Inflammatory macrophage treated with lipopolysaccharide for 4 hours (primary cell): ENCODE measurements around the gene HOXC4.

Experiments used
- DNase-seq: peaks from one replicate; pipeline ENCODE4 v3.0.0-alpha.2; 2020

HOXC4 gene

DNA sequence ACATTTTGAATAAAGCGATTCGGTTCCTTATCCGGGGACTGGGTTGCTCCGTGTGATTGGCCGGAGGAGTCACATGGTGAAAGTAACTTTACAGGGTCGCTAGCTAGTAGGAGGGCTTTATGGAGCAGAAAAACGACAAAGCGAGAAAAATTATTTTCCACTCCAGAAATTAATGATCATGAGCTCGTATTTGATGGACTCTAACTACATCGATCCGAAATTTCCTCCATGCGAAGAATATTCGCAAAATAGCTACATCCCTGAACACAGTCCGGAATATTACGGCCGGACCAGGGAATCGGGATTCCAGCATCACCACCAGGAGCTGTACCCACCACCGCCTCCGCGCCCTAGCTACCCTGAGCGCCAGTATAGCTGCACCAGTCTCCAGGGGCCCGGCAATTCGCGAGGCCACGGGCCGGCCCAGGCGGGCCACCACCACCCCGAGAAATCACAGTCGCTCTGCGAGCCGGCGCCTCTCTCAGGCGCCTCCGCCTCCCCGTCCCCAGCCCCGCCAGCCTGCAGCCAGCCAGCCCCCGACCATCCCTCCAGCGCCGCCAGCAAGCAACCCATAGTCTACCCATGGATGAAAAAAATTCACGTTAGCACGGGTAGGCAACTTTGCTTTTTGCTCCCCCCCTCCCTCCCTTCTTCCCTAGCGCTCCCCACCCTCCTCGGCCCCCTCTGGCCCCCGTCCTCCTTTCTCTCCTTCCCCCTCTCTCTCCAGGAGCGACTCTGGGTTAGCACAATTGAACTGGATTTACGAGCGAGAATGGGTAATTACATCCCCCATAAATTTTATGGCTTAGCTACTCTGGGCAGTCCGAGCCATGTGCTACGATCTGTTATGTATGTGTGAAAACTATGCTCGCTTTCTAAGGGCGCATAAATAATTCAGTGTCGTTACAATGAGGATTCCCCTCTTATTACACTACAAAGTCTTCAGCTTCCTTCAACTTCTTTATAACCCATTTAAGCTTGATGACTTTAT, at the start of gene HOXC4:
Gene HOXC4, plus strand, starts transcription at position 85 of the 991 bp plus-strand sequence. Its CDS starts 88 bp downstream, at position 173.
- no peak for DNase-seq

DNA sequence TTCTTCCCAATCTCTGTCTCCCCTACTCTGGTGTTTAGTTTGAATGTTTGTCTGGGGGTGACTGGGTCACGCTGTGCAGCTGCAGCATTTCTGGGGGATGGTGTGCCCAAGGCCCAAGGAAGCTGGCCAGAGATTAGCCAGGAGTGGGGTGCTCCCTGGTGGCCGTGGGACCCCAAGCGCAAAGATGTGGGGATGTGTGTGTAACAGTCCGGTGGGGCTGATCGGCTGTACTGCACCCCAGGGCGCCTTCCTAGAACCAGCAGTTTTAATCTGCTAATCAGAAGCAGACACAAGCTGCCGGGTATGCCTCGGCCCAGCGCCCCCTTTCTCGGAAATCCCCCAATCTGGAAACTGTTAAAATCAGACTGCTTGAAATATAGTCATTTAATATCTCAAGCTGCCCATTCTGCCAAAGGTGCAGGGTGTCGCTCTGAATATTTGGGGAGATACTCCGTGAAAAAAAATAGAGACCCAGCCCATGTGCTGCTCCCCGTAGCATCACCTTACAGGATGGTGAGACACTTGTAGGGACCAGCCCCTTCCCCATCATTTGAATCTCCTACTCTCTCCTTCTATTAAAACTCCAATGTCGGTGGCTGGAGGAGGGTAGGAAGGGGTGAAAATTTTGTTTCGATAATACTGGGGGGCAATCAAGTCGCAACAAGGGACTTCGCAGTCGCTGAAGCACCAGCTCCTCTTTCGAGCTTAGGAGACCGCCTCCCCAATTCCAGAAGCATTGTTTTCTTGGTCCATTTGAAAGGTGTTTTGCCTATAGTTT, 49.4 kb upstream of the HOXC4 start:
- no peak for DNase-seq

DNA sequence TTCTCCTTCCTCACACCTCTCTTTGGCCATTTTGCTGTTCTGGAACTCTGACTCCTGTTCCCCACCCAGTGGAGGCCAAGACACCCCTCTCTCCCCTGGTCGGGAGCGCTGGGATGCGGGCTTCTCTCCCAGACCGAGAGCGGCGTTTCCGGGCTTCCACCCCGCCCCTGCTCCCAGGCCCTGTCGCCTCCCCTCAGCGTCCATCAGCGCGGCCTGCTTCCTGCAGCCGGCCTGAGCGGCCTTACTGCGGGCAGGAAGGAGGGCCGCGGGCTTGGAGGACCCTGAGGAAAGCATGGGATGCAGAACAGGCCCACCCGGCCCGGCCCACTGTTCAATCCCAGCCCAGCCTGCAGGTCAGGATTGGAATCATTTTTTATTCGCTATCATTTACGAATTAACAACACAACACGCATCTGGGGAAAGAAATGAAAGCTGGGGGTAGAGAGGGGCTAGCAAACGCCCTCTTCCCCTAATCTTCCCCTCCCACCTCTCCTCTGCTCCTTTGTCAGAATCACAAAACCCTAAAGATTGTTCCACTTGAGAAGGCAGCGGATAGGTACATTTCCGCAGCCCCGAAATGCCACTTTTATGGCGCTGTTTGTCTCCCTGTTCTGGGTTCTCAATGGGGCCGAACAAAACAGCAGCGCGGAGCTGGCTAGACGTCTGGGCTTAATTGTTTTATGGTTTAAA, 48.6 kb upstream of the HOXC4 start:
- no peak for DNase-seq

DNA sequence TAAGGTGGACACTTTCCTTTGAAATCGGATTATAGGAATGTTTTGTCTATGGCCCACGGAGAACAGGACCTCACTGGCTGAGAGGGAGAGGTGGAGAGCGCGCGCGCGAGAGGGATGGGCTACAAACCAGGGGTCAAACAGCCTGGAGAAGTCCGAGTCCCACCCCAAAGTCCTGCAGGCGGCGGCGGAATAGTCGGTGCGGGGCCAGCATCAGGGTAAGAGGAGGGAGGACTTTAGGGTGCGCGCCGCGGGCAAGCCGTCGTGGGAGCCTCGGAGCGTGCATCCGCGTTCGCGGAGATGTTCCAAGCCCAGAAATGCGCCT, 48.1 kb upstream of the HOXC4 start:
- no peak for DNase-seq

DNA sequence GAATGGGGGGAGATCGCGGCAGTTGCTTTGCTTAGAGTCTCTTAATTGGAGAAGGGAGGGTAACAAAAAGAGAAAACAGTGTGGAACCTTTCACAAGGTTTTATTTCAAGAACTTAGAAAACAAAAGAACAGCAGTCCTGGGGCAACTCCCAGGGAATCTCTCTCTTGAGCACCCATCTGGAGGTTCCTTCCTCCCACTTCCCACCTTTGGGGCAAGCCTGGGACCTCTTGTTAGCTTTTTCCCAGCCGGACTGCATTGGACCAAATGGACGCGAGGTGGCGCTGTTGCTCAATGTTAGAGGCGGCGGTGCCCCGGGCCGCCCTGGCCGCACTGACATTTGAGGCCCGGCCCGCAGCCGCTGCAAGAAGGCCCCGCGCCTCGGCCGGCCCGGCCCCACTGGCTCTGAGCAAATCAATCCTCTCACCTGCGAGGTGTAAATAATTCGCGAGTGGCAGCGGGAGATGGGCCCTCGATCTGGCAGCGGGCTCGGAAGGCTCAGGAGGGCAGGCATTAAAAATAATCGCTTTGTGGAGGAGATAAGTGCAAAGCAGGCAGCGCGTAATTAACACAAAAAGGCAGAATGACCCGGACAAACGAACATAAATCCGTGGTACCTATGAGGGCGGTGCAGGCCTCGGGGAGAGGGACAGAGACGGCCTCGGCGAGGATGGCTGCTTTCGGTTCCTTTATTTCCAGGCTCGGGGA, 47.6 kb upstream of the HOXC4 start:
- peak; percentile 70 for DNase-seq

DNA sequence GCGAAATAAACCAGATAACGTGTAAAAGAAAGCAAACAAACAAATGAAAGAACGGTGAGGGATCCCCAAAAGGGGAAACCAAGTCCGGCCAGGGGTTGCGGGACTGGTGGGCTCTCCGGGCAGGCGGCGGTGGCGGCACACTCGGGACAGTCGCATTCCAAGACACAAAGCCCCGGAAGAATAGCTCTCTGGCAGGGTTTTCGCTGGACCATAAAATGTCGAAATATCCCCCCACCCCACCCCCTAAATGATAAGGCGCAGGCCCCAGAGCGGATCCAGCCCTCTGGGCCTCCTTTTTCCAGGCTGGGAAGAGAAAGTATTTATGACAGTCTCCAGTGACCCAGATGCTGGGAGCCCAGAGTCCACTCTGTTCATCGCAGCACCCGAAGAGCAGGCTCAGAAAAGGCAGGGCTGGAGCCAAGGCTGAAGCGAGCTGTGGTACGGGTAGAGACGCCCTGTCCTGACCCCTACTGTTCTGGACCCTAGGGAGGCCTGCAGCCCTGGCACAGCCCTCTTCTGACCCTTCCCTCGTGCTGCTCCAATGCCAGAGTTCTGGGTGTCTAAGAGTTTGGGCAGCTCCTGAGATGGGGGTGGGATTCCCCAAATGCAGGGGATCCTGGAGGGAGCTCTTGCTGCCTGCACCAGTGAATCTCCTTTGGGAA, 46.9 kb upstream of the HOXC4 start:
- DNase-seq = no peak

DNA sequence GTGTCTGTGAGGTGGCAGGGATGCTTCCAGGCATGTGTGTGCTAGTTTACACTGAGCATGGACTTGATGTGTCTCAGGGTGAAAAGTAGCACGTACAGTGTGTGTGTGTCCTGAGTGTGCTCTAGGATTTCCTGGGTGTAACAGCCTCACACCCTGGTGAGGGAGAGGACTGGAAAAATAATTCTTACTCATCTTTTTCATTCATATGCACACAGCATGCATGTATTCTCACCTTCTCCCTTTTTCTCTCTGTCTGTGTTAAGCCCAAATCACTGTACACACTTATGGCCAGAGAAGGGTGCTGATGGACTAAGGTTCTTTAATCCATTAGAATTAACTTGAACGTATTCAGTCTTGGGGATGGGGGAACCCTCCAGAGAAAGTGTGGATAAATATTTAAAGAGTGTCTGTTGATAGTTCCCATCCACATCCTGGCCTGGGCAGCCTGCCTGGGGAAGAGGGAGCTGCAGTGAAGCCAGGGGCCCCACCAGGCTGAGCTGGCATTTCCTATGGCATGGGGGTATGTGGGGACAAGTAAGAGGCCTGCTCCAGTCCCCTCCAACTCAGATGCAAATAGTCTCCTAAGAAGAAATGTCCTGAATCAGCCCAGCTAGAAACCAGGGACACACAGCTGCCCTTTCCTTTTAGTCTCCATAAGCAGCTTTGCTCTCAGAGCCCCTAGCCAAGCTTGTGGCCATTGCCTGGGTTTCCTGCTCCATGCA, 45.9 kb upstream of the HOXC4 start:
- DNase-seq = no peak

DNA sequence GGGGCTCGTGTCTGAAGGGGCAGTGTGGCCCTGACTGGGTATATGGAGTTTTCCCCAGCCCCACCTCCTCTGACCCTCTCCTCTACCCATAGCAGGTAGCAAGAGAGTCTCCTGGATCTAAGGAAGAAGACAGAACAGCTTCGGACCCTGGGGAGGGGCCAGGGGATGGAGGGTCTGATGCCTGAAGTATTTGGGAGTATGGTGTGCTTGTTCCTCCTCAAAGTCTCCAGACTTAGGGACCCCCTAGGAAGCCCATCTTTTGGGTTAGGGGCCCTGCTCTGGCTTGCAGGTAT, 45.4 kb upstream of the HOXC4 start:
- DNase-seq = no peak

DNA sequence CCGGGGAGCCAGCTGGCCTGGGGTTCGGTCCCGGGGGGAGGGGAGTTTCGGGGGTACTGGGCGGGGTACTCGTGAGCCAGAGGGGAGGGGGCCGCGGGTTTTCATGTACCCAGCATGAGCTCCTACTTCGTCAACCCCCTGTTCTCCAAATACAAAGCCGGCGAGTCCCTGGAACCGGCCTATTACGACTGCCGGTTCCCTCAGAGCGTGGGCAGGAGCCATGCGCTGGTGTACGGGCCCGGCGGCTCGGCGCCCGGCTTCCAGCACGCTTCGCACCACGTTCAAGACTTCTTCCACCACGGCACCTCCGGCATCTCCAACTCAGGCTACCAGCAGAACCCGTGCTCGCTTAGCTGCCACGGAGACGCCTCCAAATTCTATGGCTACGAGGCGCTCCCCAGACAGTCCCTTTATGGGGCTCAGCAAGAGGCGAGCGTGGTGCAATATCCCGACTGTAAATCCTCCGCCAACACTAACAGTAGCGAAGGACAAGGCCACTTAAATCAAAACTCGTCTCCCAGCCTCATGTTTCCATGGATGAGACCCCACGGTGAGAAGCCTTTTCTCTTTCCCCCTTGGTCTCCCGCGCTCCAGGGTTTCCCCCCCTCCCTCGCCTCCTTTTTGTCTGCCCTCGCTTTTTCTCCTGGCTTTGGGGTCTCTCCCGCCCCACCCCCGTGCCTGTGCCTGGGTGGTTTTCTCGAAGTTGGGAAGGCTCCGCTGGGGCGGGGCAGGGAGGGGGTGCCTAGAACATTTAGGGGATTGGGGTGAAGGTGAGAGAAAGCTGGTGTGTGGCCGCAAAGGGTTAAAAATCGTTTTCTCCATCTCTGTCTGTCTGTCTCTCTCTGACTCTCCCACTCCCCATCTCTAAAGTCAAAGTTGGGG, 44.2 kb upstream of the HOXC4 start:
- DNase-seq = peak; percentile 23

DNA sequence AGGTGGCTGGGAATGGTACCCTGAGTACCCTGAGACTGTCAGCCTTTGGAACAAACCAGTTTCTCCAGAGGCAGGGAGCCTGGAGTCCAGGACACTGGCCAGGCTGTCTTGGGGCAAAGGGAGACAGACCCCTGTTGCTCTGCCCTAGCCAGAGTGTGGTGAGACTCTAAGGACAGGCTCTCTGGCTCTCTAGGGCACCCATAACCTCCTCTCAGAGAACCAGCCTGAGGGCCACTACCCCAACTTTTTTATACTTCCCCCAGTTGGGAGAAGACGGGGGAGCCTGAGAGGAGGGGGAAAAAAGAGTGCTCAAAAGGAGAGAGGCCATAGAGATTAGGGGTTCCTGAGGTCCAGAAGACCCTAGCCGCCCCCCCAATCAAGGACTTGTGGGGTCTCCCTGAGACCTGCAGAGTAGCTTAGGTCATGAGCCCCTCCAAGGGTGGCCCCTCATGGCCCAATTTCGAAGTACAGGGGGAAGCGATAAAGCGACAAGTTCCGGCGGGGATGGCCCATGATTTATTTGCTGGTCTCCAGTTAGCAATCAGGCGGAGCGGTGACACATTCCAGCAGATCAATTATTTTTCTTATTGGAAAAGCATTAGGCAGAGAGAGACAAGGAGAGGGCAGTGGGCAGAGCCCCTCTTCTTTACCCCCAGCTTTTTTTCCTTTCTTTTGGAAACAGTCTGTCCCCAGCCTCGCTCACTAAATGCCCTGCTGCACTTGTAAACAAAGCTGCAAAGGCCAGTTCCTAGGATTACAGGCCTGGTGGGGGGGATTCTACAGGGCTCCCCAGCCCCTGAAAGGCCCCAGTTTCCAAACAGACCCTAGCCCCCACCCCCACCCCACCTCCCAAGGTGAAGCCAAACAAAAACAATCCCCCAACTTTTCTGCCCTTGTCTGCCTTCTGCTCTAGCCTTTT, 43.3 kb upstream of the HOXC4 start:
- no peak for DNase-seq

DNA sequence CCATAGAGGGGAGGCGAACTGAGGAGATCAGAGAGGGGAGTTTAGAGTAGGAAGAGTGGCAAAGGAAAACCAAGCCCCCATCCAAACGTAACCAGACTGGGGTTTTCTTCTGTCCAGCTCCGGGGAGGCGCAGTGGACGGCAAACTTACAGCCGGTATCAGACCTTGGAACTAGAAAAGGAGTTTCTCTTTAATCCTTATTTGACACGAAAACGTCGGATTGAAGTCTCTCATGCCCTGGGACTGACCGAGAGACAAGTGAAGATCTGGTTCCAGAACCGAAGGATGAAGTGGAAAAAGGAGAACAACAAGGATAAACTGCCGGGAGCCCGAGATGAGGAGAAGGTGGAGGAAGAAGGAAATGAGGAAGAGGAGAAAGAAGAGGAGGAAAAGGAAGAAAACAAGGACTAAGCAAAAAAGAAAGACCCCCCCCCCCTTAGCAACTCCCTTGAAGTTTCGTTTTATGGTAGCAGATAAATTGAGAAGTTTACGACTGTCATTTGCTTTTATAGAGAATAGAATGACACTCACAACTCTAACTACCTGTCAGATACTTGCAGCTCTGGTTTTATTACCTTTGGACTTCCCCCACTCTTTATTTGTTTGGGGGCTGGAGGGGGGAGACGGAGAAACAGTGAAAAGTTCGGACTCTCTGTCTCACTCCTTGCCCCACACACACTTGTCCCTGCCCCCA, 42.5 kb upstream of the HOXC4 start:
- no peak for DNase-seq

DNA sequence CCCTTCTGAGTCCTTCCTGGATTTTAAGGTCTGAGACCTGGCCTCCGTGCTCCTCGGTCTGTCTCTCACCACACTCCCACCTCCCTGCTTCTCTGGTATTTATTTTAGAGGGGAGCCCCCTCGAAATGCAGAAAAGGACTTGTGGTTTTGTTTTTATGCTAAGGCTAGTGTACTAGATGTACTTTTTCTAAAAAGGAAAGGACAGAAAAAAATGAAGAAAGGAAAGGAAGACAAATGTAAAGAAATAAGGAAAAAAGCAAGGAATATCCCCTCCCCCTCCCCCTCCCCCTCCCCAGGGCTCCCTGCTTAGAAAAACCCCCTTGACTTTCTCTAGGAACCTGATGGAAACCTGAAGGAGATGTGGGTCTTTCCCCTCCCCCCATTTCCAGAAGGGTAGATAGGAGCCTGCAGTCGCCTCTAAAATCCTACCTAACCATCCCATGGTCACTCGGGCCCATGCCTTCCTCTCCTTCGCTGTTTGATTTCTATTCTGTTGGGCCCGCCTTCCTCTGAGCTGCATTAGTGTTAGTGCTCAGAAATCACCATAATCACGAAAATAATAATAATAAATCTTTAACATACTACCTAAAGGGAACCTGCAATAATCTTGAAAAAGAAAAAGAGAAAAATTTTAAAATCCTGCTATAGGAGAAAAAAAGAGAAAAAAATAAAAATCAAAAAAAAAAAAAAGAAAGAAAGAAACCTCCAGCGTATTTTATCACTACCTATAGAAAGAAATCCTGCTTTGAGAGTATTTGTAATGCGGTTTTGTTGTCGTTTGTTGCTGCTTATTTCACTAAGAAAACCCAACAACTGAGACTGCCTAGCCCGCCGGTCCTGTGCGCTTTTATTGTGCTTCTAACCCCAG, 41.7 kb upstream of the HOXC4 start:
- DNase-seq = no peak

DNA sequence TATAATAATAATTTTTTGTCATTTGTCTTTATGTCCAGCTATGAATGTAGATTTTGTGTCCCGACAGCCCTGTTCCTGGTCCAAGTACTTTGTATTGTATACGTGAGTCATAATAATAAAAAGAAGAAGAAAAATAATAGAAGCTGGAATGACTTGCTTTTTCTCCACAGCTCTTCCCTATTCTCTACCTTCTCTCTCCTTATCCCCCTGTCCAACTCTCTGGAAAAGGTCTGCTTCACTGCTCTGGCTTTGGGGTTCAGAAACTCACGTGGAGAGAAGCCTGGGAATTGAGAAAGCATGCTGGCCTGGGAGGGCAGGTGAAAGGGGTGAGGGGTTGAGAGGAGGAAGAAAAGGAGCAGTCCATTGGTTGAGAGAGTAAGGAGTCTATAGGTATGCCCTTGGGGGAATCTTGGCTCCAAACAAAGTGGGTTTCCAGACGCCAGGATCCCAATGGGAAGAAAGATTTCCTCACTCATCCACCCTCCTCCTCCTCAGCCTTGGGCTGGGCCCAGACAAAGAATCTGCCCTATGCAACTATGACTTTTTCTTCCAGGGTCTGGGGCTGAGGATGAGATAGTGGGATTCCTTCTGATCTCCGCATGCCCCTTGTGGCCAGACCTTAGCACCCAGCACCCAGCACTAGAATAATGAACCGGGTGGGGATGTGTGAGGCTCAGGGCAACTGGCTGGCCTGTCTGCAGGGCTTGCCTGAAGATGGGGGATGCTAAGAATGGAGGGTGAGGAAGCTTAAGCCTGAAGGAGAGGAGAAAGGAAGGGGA, 40.8 kb upstream of the HOXC4 start:
- no peak for DNase-seq

DNA sequence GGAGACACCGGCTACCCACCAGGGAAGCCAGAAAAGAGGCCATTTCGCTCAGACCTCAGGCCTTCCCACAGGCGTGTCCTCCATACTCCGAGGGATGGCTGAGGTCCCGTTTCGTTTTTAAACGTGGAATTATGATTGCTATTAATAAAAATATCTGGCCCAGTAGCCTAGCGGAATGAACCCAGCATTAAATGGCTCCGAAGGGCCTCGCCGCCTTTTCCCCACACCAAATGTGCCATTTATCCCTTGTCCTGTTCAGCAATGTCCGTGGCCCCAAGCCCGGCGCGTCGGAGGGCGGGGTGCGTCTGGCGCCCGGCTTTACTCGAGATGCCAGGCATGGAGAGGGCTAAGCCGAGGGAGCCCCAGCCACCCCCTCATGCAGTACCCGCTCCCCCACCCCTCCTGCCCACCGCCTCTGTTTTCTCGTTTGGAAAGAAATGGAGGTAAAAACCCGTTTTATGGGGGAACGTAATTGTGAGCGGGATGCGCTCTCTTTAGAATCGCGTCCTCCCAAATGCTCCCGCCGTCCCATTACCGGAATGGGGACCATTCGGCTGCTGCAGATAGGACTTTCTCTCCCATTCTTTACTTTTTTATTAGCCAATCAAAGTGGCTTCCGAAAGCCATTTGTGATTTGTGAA, 39.1 kb upstream of the HOXC4 start:
- no peak for DNase-seq

DNA sequence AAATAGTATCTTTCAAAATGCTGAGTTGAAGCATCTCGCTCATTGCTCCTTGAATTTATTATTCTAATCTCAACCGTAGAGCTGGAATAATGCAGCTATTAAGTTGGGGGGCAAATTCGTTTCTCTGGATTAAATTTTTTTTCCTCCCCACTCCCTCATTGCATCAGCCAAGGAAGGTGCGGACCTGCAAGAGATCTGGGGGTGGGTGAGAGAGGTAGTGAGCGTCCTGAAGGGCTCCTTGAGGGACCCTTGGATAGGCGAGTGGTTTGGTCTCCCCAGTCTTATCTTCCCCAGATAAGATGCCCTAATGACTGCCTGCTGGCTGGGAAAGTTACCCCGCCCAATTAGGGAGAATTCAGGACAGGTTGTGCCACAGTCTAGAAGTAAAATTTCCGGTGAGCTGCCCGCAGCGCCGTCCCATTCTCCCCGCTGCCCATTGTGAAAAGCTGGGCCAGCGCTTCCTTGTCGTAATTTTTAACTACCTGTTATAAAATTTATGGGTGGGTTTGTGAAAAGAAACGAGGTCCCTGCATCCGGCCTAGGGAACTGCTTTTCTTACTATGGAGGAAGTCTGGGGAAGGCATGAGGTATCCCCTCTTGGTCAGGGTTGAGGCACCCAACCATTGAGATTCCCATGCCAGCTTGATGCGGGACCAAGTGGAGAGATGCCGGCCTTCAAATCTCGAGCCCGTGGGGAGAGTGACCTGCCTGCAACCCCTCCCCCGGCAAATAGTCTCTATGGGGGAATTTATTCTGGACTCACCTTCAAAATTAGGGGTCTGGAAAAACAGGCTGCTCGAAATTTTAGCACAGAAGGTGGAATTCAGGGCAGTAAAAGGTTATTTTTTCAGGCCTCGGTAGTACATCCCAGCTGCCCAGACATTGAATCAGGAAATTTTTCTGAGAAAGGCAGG, 38.4 kb upstream of the HOXC4 start:
- no peak for DNase-seq
